NAMALWA (cell line): ENCODE data around the gene PHACTR4.
"Not testable (repeated sequence)": the region's sequence is repeated elsewhere in the genome, so short reads cannot be mapped to it uniquely, and the experiment has no call there.

Source experiments
- DNase-seq: peaks from one replicate; pipeline ENCODE4 v3.0.0-alpha.2; 2015; ENCODE audit warnings: low spot score

PHACTR4 gene

DNA sequence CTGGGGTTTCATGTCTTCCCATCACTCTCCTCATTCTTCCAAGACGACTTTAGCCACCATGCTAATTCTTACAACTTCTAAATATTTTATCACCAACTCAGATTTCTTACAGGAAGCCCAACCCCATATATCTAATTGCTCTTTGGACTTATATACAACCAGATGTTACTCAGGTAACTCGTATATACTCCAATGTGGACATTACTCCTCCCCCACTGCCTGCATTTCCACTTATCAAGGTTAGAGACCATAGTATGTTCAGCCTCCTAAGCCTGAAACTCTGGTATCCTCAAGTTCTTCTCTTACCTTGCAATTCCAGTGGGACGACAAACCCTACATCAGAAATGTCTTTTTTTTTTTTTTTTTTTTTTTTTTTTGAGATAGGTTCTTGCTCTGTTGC is 133.6 kb downstream of the PHACTR4 start:
- peak; percentile 11 for DNase-seq

DNA sequence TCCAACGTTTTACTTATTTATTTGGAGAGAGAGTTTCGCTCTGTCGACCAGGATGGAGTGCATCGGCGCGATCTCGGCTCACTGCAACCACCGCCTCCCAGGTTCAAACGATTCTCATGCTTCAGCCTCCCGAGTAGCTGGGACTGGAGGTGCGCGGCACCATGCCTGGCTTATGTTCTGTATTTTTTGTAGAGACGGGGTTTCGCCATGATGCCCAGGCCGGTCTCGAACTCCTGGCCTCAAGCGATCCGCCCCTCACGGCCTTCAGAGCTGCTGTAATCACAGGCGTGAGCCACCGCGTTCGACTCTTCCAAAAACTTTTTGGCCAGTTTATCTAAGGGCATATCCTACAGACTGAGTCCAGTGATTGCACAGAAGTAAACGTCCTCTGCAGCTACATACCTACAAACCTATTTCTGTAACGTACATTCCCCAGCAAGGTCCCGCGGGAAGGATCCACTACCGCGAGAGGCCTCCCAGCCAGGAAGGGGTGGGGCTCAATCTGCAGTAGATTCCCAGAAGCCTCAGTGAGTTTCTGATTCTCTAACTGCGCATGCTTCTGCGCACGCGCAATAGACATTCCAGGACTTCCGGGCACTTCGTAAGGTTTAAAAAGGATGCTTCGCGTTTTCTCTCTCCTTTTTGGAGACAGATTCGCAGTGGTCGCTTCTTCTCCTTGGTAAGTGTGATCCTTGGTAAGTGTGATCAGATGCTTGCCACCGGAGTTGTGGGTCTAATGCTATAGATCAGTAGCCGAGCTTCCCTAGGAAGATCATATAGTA is 136.1 kb downstream of the PHACTR4 start, which contains the start of gene RCC1:
RCC1 (plus strand) TSS at position 638 of the 782 bp plus-strand sequence. CDS start 23,824 bp downstream, outside the sequence.
- peak; percentile 100 for DNase-seq

DNA sequence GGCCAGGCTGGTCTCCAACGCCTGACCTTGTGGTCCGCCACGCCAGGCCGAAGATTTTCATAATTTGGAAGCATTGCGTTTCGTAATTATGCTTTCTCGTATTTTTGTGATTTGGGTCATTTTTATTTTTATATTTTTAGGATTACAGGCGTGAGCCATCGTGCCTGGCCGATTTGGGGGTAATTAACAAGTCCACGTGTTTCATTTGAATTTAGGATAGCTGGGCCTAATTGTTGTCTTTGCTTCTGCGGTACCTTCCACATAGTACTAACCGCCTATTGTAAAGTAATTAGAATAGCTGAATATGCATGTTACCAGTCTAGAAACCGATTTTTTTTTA is 137.3 kb downstream of the PHACTR4 start:
- peak; percentile 40 for DNase-seq

DNA sequence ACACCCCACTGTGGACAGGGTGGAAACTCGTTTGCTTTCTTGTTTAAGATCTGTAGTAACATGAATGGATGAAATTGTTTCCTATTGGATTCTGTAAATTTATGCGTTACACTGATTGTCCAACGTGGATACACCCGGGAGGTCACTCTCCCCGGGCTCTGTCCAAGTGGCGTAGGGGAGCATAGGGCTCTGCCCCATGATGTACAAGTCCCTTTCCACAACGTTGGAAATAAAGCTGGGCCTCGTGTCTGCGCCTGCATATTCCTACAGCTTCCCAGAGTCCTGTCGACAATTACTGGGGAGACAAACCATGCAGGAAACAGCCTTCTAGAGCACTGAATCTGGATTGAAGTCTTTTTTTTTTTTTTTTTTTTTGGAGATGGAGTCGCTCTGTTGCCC is 137.7 kb downstream of the PHACTR4 start:
- DNase-seq: peak; percentile 50

DNA sequence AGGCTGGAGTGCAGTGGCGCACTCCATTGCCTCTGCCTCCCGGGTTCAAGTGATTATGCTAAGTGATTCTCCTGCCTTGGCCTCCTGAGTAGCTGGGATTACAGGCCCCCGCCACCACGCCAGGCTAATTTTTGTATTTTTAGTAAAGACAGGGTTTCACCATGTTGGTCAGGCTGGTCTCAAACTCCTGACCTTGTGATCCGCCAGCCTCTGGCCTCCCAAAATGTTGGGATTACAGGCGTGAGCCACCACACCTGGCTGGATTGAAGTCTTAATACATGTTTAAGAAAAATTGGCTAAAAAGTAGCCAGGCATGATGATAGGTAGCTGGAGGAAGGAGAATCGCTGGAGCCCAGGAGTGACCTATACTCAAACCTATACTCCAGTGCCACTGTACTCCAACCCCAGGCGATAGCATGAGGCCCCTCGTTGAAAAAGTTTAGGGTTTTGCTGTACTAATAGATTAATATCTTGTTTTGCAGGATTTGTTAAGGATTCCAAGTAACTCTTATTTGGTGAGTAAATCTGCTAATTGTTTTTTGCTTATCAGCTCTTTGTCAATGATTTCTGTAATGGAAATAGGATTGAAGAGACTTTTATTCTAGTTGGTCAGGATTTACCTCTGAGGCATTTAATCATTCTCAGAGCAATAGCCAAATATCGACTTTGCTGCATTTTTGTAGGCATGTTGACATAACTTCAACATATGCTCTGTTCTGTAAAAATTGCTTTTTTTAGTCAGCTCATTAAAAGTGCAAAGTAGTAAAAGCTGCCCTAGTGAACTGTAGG is 138.3 kb downstream of the PHACTR4 start:
- DNase-seq: peak; percentile 35

DNA sequence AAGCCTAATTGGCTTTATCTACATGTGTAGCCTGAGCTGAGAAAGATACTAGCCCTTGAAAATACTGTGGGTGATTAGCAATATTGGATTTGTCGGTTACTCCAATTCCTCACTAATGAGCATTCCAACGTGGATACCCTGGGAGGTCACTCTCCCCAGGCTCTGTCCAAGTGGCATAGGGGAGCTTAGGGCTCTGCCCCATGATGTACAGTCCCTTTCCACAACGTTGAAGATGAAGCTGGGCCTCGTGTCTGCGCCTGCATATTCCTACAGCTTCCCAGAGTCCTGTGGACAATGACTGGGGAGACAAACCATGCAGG is 138.9 kb downstream of the PHACTR4 start:
- peak; percentile 40 for DNase-seq

DNA sequence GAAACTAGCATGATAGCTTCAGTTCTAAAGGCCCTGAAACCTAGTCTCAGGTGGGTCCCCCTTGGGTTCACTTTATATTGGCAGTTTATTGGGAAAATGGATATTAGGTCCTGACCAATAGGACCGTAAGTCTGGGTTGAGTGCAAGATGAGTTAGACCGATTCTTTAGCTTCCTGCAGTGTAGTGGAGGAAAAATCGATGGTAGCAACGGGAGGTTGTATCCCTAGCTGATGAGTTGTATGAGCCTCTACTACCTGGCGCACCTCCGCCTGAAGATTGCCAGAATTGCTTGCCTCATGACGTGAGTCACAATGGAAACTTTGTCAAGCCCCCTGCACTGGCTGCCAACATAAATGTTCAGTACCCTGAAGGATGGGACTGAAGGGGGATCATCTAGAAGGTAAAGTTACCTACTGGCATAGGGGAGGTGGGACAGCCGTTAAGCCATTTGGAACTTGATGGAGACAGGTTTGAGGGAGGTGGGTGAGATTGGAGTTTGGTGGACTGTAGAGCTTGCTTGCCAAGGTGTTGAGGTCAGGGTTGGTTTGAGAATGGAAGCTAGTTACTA is 140.2 kb downstream of the PHACTR4 start:
- DNase-seq: peak; percentile 68

DNA sequence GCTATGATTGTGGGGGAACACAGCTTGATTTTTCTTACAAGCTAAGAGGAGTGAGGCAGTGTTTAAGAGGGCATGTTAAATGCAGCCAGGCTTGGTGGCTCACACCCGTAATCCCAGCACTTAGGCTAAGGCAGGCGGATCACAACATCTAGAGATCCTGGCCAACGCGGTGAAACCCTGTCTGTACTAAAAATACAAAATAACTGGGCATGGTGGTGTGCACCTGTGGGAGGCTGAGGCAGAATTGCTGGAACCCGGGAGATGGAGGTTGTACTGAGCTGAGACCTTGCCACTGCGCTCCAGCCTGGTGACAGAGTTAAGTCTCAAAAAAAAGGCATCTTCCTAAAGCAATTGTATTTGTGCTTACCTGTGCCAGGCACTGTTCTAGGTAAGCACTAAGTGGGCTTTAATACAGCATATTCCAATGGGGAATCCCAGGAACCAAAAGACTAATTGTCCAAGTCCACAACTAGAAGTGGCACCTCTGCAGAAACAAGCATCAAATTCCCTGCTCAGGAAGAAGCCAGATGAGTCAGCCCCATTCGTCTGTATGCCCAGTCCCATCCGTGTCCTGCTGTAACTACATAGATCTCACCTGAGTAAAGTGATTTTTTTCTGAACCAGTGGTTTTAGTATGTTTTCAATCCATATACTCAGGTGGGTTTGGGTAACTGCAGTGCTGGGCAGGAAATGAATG is 140.9 kb downstream of the PHACTR4 start:
- DNase-seq: peak; percentile 69

DNA sequence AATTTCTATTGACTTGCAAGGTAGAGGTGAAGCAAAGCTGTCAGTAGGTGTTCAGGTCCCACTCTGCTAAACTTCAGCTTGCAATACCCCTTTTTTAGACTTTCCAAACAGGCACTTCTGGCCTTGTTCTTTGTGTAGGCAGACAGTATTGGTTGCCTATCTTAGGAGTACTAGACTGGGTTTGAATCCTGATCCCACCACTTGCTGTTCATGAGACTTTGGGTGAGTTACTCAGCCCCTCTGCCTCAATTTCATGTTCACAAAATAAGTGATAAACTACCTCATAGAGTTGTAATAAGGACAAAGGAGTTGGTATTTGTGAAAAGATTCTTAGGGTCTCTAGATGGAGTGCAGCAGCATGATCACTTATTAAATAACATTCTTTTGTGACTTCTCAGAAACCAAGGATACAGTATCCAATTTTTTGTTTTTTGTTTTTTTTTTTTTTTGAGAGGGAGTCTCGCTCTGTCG is 141.5 kb downstream of the PHACTR4 start:
- DNase-seq: peak; percentile 82

DNA sequence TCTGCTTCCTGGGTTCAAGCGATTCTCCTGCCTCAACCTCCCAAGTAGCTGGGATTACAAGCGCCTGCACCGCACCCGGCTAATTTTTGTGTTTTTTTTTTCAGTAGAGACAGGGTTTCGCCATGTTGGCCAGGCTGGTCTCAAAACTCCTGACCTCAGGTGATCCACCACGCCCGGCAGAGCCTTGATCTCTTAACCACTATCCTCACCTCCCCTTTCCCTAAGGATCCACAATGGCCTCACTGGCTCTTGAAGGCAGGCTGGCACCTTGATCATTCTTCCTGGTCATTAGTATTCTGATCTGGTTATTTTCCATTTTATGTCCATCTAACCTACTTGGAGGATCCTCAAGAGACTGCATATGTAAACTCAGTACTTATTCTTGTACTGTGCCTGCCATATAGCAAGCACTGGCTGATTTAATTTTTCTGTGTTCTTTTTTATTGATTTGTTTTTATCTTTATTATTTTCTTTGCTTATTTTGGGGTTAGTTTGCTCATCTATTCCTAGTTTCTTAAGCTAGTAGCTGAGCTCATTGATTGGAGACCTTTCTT is 142.6 kb downstream of the PHACTR4 start:
- DNase-seq: peak; percentile 50

DNA sequence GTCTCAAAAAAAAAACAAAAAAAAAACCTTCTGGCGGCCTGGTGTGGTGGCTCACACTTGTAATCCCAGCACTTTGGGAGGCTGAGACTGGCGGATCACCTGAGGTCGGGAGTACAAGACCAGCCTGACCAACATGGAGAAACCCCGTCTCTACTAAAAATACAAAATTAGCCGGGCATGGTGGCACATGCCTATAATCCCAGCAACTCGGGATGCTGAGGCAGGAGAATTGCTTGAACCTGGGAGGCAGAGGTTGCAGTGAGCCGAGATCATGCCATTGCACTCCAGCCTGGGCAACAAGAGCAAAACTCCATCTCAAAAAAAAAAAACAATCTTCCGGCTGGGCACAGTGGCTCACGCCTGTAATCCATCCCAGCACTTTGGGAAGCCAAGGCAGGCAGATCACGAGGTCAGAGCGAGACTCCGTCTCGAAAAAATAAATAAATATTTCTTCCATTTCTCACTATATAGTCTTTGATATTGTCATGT is 144.9 kb downstream of the PHACTR4 start:
- DNase-seq: not testable (repeated sequence)

DNA sequence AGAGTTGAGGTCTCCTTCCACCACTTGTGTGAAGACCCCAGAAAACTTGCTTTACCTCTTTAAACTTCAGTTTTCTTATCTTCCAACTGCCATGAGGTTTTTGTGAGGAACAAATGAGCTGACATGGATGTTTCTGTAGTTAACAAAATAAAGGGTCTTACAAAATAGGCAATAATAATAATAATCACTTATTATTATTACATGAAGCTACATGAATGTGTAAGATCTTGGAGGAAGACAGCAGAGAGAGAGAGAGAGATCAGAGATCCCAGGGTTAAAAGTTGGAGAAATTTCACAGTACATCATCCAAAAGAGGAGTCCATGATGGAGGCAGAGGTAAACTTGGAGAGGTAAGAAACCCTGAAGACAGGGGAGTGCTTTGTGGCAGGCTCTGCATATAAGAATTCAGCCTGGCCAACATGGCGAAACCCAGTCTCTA is 147.0 kb downstream of the PHACTR4 start:
- peak; percentile 63 for DNase-seq

DNA sequence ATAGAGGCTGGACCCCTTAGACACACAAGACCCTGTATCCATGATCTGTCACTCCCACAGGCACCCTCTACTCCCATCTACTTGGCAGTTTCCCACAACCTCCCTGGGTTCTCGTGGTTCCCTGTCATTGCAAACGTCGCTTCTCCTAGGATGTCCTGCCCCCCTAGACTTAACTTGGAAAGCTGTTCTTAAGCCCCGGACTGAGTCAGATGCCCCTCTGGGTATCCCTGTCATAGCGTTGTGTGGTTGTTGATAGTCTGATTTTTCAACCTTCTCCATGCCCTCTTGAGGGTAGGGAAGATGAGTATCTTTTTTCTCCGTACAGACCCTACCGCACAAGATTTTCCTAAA is 148.1 kb downstream of the PHACTR4 start:
- no peak for DNase-seq

DNA sequence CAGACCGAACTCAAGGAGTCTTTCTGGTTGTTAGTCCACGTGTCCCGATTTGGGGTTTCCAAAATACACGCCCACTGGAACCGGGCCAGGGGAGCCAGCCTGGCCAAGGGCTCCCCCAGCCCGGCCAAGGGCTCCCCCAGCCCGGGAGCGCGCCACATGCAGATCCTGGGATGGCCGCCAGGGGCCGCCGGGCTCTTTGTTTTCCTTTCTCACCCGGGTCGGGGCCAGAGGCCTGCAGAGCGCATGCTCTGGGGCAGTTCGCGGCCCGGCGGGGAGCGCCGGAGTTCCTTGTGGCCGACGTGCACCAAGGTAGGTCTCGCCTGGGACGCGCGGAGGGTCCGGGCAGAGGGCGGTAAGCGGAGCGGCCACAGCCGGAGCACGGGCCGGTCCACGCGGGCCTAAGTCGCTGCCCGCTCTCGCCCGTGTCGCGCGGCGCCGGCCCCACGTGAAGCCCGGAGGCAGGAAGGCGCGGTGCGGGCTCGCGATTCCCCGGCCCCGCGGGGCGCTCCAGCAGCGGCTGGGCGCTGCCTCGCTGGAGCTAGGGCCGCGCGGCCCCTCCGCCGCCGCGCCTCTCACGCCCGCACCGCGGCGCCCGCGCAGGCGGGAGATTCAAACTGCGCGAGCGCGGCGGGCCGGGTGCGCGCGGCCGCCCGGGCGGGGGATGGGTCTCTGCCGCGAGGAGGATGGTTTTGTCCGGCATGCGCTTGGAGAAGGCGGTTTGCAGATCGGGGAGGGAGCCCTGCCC is 148.6 kb downstream of the PHACTR4 start:
- DNase-seq: peak; percentile 93

DNA sequence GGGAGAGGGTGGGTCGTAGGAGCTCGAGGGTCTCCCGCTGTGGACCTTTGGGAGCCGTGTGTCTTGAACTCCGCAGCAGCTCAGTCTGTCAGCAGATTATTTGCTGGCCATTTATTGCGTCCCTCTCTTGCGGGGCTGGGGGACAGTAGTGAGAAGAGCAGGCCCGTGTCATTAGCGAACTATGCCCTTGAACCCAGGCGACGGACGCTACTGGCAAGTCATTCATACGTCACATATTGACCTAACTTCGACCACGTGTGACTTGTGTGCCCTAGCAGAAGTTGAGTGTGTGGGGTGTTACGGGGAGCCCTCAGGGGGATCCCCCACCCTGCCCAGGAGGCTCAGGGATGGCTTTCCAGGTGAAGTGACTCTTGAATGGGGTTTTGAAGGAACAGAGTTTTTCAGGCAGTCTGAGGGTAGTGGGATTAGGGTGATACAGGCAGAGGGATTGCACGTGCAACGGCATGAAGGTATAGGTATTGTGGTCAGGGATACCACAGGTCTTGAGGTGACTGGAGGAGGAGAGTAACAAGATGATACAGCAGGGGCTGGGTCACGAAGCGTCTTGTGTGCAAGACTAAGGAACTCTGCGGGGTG is 149.3 kb downstream of the PHACTR4 start:
- DNase-seq: peak; percentile 74

DNA sequence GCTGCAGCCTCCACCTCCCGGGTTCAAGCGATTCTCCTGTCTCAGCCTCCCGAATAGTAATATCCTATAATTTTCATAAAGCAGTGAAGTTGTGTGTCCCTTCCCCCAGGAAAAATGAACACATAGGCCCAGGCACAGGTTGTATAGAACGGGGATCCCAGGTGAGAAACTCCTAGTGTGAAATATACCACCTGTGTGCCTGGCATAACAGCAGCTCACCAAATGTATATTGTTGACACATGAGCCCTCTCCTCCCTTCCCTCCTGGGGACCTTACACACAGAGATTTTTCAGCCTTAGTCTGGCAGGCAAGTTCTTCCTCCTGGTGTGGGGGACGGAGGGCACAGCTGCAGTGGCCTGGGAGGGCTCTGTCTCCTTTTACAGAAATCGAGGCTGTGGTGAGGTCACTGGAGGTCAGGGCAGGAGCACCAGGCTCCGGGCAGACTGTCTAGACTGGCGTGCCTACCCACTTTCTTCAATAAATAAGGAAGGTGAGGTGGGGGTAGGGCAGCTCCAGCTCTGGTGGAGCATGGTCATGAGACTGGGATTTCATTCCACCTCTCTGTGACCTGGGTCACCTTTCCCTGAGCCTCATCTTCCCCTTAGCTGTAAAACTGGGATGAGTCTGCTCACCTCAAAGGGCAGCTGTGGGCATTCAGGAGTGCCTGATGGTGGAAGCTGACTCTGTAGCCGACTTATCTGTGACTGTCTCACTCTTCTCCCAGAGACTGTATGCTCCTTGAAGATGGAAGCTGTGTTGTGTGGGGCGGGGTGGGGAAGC is 150.6 kb downstream of the PHACTR4 start:
- no peak for DNase-seq

DNA sequence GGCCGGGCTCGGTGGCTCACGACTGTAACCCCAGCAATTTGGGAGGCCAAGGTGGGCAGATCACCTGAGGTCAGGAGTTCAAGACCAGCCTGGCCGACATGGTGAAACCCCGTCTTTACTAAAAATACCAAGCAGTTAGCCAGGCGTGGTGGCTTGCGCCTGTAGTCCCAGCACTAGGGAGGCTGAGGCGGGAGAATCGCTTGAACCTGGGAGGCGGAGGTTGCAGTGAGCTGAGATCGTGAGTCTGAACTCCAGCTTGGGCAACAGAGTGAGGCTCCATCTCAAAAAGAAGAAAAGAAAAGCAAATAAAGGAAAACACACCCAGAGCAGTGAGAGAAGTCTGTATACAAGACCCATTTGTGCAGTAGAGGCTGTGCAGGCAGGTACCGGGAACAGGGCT is 151.3 kb downstream of the PHACTR4 start:
- not testable (repeated sequence) for DNase-seq

DNA sequence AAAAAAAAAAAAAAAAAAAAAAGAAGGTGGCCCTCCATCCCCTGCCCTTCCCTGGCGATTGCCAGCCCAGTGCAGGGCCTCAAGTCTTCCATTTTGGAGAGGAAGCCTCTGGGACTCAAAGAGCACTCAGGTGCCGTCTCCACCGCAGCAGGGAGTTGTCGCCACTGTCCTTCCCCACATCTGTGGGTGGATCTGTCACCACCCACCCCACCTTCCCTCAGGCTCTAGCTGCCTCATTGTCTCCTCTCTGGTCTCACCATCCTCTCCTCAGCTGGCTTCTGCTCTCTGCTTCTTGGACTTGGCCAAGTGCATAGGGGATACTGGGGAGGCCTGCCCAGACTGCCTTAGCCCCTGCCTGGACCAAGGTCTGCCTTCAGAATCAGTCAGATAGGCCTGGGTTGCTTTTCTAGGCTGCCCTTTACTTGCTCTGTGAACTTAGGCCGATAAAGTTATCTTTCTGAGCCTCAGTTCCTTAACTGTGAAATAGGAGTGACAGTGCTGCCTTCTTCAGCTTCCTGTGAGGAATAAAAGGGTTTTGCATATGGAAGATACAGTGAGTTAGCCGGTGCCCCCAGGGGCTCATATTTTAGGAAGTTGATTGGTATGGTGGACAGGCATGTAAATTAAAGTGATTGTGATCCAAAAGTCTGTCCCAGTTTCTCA is 152.1 kb downstream of the PHACTR4 start:
- no peak for DNase-seq

DNA sequence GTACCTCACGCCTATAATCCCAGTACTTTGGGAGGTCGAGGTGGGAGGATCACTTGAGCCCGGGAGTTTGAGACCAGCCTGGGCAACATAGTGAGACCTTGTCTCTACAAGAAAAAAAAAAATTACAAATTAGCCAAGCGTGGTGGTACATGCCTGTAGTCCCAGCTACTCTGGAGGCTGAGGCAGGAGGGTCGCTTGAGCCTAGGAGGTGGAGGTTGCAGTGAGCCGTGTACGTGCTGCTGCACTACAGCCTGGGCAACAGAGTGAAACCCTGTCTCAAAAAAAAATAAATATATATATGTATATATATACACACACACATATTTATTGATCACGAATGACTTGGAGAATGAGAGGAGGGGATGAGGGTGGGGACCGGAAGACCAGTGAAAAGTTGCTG is 153.0 kb downstream of the PHACTR4 start:
- not testable (repeated sequence) for DNase-seq
